IMR-90 (cell line): Measurements from ENCODE around the gene GSDMA.

Experiments
- CEBPB ChIP-seq: IDR thresholded peaks from 2 replicates; pipeline ENCODE4 v1.6.1; 2012; ENCODE audit warnings: low read depth, low read length, improper control_type of control experiment
- FOS ChIP-seq: fragments of 150-350 bp; IDR thresholded peaks from 2 replicates; pipeline ENCODE4 v1.6.1; 2016; ENCODE audit warnings: low read depth, low read length
- MAZ ChIP-seq: IDR thresholded peaks from 2 replicates; pipeline ENCODE4 v1.6.1; 2012; ENCODE audit warnings: low read depth, mild to moderate bottlenecking, low read length, improper control_type of control experiment, moderate library complexity, borderline replicate concordance
- MXI1 ChIP-seq: IDR thresholded peaks from 2 replicates; pipeline ENCODE4 v1.6.1; 2012; ENCODE audit warnings: low read depth, mild to moderate bottlenecking, low read length, moderate library complexity, borderline replicate concordance
- POLR2A ChIP-seq: IDR thresholded peaks from 2 replicates; pipeline ENCODE4 v1.6.1; 2012; ENCODE audit warnings: mild to moderate bottlenecking, low read depth, low read length
- RFX5 ChIP-seq: IDR thresholded peaks from 2 replicates; pipeline ENCODE4 v1.8.0; 2012; ENCODE audit warnings: low read depth, mild to moderate bottlenecking, low read length, moderate library complexity
- SMC3 ChIP-seq: fragments of 150-350 bp; IDR thresholded peaks from 2 replicates; pipeline ENCODE4 v1.6.1; 2016; ENCODE audit warnings: low read depth, mild to moderate bottlenecking, antibody characterized with exemption, low read length, moderate library complexity
- TF ChIP-seq, protein P1 (sequence below): conservative IDR thresholded peaks from 2 replicates; pipeline ENCODE4 v1.5.1; 2012; ENCODE audit warnings: mild to moderate bottlenecking, low read depth, low read length, improper control_type of control experiment
- TF ChIP-seq, protein P2 (sequence below): fragments of 150-350 bp; IDR thresholded peaks from 2 replicates; pipeline ENCODE4 v1.6.1; 2016; ENCODE audit warnings: low read depth, mild to moderate bottlenecking, low read length, moderate library complexity, borderline replicate concordance
- TF ChIP-seq, protein P3 (sequence below): fragments of 150-350 bp; IDR thresholded peaks from 2 replicates; pipeline ENCODE4 v1.6.1; 2017; ENCODE audit warnings: mild to moderate bottlenecking, antibody characterized with exemption, low read length, low read depth

- TF ChIP-seq RFX5 (no peak), POLR2A (no peak), SMC3 (no peak), MAZ (peak; percentile 56; the same call in 1 of the 2 replicates), CEBPB (no peak), MXI1 (no peak), FOS (no peak)
- TF ChIP-seq, protein P1, sequence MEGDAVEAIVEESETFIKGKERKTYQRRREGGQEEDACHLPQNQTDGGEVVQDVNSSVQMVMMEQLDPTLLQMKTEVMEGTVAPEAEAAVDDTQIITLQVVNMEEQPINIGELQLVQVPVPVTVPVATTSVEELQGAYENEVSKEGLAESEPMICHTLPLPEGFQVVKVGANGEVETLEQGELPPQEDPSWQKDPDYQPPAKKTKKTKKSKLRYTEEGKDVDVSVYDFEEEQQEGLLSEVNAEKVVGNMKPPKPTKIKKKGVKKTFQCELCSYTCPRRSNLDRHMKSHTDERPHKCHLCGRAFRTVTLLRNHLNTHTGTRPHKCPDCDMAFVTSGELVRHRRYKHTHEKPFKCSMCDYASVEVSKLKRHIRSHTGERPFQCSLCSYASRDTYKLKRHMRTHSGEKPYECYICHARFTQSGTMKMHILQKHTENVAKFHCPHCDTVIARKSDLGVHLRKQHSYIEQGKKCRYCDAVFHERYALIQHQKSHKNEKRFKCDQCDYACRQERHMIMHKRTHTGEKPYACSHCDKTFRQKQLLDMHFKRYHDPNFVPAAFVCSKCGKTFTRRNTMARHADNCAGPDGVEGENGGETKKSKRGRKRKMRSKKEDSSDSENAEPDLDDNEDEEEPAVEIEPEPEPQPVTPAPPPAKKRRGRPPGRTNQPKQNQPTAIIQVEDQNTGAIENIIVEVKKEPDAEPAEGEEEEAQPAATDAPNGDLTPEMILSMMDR = no peak
- TF ChIP-seq, protein P2, sequence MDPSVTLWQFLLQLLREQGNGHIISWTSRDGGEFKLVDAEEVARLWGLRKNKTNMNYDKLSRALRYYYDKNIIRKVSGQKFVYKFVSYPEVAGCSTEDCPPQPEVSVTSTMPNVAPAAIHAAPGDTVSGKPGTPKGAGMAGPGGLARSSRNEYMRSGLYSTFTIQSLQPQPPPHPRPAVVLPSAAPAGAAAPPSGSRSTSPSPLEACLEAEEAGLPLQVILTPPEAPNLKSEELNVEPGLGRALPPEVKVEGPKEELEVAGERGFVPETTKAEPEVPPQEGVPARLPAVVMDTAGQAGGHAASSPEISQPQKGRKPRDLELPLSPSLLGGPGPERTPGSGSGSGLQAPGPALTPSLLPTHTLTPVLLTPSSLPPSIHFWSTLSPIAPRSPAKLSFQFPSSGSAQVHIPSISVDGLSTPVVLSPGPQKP = no peak
- TF ChIP-seq, protein P3, sequence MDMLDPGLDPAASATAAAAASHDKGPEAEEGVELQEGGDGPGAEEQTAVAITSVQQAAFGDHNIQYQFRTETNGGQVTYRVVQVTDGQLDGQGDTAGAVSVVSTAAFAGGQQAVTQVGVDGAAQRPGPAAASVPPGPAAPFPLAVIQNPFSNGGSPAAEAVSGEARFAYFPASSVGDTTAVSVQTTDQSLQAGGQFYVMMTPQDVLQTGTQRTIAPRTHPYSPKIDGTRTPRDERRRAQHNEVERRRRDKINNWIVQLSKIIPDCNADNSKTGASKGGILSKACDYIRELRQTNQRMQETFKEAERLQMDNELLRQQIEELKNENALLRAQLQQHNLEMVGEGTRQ = no peak
Measured at GRCh38 chr17:39952680-39953470, 9.9 kb upstream of the GSDMA start.
